ENCODE data around the gene NTNG1.

GRCh38 chr1:107142140-107142542 lies 1.3 kb downstream of the NTNG1 start:
- TF ChIP-seq POLR2A (IDR thresholded peaks at IDR 0.05; ENCODE audit: low read depth, low read length), result no peak
- no peak for TF ChIP-seq POLR2AphosphoS5 (IDR thresholded peaks at IDR 0.05; ENCODE audit: low read depth, low read length)
- no peak for TF ChIP-seq TAF1 (IDR thresholded peaks at IDR 0.05; ENCODE audit: borderline replicate concordance, low read depth, low read length)
